BJ (cell line): ENCODE results near the gene DVL2. TPM values are rescaled to one million over a fixed set of nuclear protein-coding genes. Genes with fewer than 3 reads are reported as not detected.

ENCODE experiments used
- CTCF ChIA-PET: fragments of 350-600 bp; formaldehyde crosslinking; extraction: SDS; loops from one replicate; lab custom pipeline; 2021; ENCODE audit warnings: antibody characterized with exemption, inconsistent platforms; lab: Yijun Ruan, JAX
- POLR2A ChIA-PET: fragments of 300-600 bp; sonication (Branson Sonifier 250); formaldehyde crosslinking; extraction: SDS; loops from one replicate; lab custom pipeline; 2021; ENCODE audit warnings: antibody characterized with exemption; lab: Charles Lee
- DNase-seq: peaks from one replicate; pipeline ENCODE4 v3.0.0-alpha.2; 2011; ENCODE audit warnings: low read depth
- H3K27me3 ChIP-seq: 2 replicates; pipeline ENCODE4 v1.6.0; 2011; ENCODE audit warnings: low read length; ENCODE audit not compliant: control insufficient read depth, insufficient read depth
- H3K36me3 ChIP-seq: 2 replicates; pipeline ENCODE4 v1.5.1; 2011; ENCODE audit warnings: low read length; ENCODE audit not compliant: control insufficient read depth, insufficient read depth
- H3K4me3 ChIP-seq: 2 replicates; pipeline ENCODE4 v1.5.1; 2011; ENCODE audit warnings: low read depth, mild to moderate bottlenecking, control low read depth, low read length
- CTCF ChIP-seq: IDR thresholded peaks from 2 replicates; pipeline ENCODE4 v1.5.1; 2011; ENCODE audit warnings: low read depth, mild to moderate bottlenecking, control low read depth, inconsistent platforms, low read length, moderate library complexity; ENCODE audit not compliant: insufficient read depth
- polyA plus RNA-seq: library from polyadenylated mRNA; depleted of rRNA; stranded (reverse); fragments of >200 nt; gene quantifications from 2 replicates; pipeline ENCODE4 v1.2.3, GENCODE V29; 2011

The DVL2 gene
- polyA plus RNA-seq, 1 experiment = 5.0 TPM

GRCh38 chr17:7218166-7218565 is 16.2 kb downstream of the DVL2 start:
- DNase-seq = no peak
- ChIA-PET POLR2A (no interaction called here), CTCF (no interaction called here)
- H3K27me3 ChIP-seq = no peaks in the 10 kb centered on the region
- TF ChIP-seq CTCF = no peak
- H3K4me3 ChIP-seq = no peak overlapping the region
- H3K36me3 ChIP-seq = peaks cover 10% of the 10 kb centered on the region

GRCh38 chr17:7217113-7217987 is 17.0 kb downstream of the DVL2 start:
- Histone ChIP-seq H3K4me3 (peak overlapping the region; percentile 66), H3K27me3 (no peaks in the 10 kb centered on the region), H3K36me3 (peaks cover 4% of the 10 kb centered on the region)
- ChIA-PET CTCF (no interaction called here), POLR2A (interaction anchor here (0.6 kb wide), 1 partner anchor 34 kb away, joined by 6 read pairs; the partner anchor contains the start of genes CTDNEP1 and ELP5)
- no peak for DNase-seq
- no peak for TF ChIP-seq CTCF

- TF ChIP-seq CTCF = no peak
- ChIA-PET POLR2A (no interaction called here), CTCF (interaction anchor here (0.5 to 1.2 kb wide), 5 partner anchors 14 to 550 kb away, joined by 3 read pairs; no protein-coding TSS in a partner anchor)
- no peak for DNase-seq
- Histone ChIP-seq H3K27me3 (no peaks in the 10 kb centered on the region), H3K36me3 (0 out of 2 replicates have a peak, but pooled peaks cover 2% of the 10 kb centered on the region), H3K4me3 (peak overlapping the region; percentile 66)
Observed at GRCh38 chr17:7216242-7217112, 17.8 kb downstream of the DVL2 start.

- ChIA-PET CTCF (interaction anchor here (0.7 to 2.3 kb wide), 6 partner anchors 14 to 170 kb away, joined by 3 to 7 read pairs (median 3); no protein-coding TSS in a partner anchor), POLR2A (interaction anchor here (0.6 kb wide), 1 partner anchor 24 kb away, joined by 3 read pairs; the partner anchor contains the start of gene PHF23)
- Histone ChIP-seq H3K4me3 (peak overlapping the region; percentile 66), H3K36me3 (no peaks in the 10 kb centered on the region), H3K27me3 (no peaks in the 10 kb centered on the region)
- TF ChIP-seq CTCF = no peak
- DNase-seq = no peak
Observed at GRCh38 chr17:7215652-7216180, 18.6 kb downstream of the DVL2 start.
